OCI-LY7 (cell line): ENCODE data around the gene SREK1IP1. TPM values are rescaled to one million over a fixed set of nuclear protein-coding genes. Genes with fewer than 3 reads are reported as not detected.

Experiments used
- BruUV-seq: library from RNA; stranded (reverse); fragments of 400-500 nt; replicated peaks from 2 replicates; lab custom pipeline; 2021; lab: Mats Ljungman, UMichigan
- CTCF ChIA-PET: fragments of 300-600 bp; sonication (Branson Sonifier 250); formaldehyde crosslinking; loops from one replicate; lab custom pipeline; 2022; ENCODE audit warnings: antibody characterized with exemption; ENCODE audit not compliant: unreplicated experiment; lab: Charles Lee
- POLR2A ChIA-PET: fragments of 300-600 bp; sonication (Branson Sonifier 250); formaldehyde crosslinking; loops from one replicate; lab custom pipeline; 2022; ENCODE audit warnings: antibody characterized with exemption; lab: Charles Lee
- DNase-seq: peaks from one replicate; pipeline ENCODE4 v3.0.0-alpha.2; 2015; ENCODE audit warnings: low spot score
- H2AFZ ChIP-seq: fragments of 200-600 bp; sonication (generic), shearing (Covaris generic); 2 replicates; pipeline ENCODE4 v1.6.1; 2014; ENCODE audit warnings: mild to moderate bottlenecking, antibody characterized with exemption, low read length, moderate library complexity
- H3K27ac ChIP-seq: fragments of 200-600 bp; sonication (generic); 2 replicates; pipeline ENCODE4 v1.5.1; 2014; ENCODE audit warnings: mixed run types, low read depth, mild to moderate bottlenecking, moderate library complexity, low read length, inconsistent platforms; ENCODE audit not compliant: poor library complexity, severe bottlenecking
- H3K36me3 ChIP-seq: fragments of 200-600 bp; sonication (generic); 2 replicates; pipeline ENCODE4 v1.6.1; 2014; ENCODE audit warnings: mild to moderate bottlenecking, antibody characterized with exemption, low read length, moderate library complexity, mixed read lengths; ENCODE audit not compliant: insufficient read depth
- H3K4me1 ChIP-seq: fragments of 200-600 bp; sonication (generic); 2 replicates; pipeline ENCODE4 v1.5.1; 2014; ENCODE audit warnings: mild to moderate bottlenecking, low read length; ENCODE audit not compliant: insufficient read depth, poor library complexity, severe bottlenecking
- H3K4me2 ChIP-seq: fragments of 200-600 bp; sonication (generic); 2 replicates; pipeline ENCODE4 v1.6.1; 2014; ENCODE audit warnings: mild to moderate bottlenecking, low read length
- H3K4me3 ChIP-seq: fragments of 200-600 bp; sonication (generic); 2 replicates; pipeline ENCODE4 v1.5.1; 2014; ENCODE audit warnings: mild to moderate bottlenecking, low read depth, low read length; ENCODE audit not compliant: poor library complexity, severe bottlenecking
- H3K79me2 ChIP-seq: fragments of 200-600 bp; sonication (generic); 2 replicates; pipeline ENCODE4 v1.6.1; 2016; ENCODE audit warnings: low read depth, mild to moderate bottlenecking, low read length, moderate library complexity, mixed read lengths; ENCODE audit not compliant: insufficient read depth
- H3K9me2 ChIP-seq: fragments of 200-600 bp; sonication (generic); 2 replicates; pipeline ENCODE4 v1.6.1; 2016; ENCODE audit warnings: mild to moderate bottlenecking, low read length, mixed read lengths; ENCODE audit not compliant: insufficient read depth
- H3K9me3 ChIP-seq: fragments of 200-600 bp; sonication (generic); 2 replicates; pipeline ENCODE4 v1.6.1; 2014; ENCODE audit warnings: mild to moderate bottlenecking, mixed run types, low read length, mixed read lengths
- H4K20me1 ChIP-seq: fragments of 200-600 bp; sonication (generic); 2 replicates; pipeline ENCODE4 v1.6.1; 2014; ENCODE audit warnings: mild to moderate bottlenecking, antibody characterized with exemption, low read length, moderate library complexity, mixed read lengths; ENCODE audit not compliant: insufficient read depth
- EZH2phosphoT487 ChIP-seq: fragments of 200-600 bp; sonication (generic); IDR thresholded peaks from 2 replicates; pipeline ENCODE4 v1.6.1; 2018; ENCODE audit warnings: low read depth, borderline replicate concordance, mild to moderate bottlenecking, mixed run types, antibody characterized with exemption, low read length, moderate library complexity, mixed read lengths
- intact Hi-C: fragments of 100-400 bp; cut with micrococcal nuclease; formaldehyde crosslinking; loops from one replicate; pipeline ENCODE4 v1.10.0; 2022; ENCODE audit not compliant: unreplicated experiment
- total RNA-seq, 2 experiments: library from RNA; depleted of rRNA in 1 of 2; stranded (reverse); fragments of >200 nt in 1 of 2; shearing (Covaris generic) in 1 of 2; gene quantifications; 2 replicates each; pipeline ENCODE4 v1.2.3, GENCODE V29; 2014 to 2022
- TF ChIP-seq, protein P1 (sequence below): fragments of 200-600 bp; sonication (generic); conservative IDR thresholded peaks from 2 replicates; pipeline ENCODE4 v1.5.1; 2014; ENCODE audit warnings: mild to moderate bottlenecking, antibody characterized with exemption, low read length, moderate library complexity, mixed read lengths

SREK1IP1 gene
- total RNA-seq, 2 experiments from 2014 or later: 4.8 to 23.0 TPM

DNA sequence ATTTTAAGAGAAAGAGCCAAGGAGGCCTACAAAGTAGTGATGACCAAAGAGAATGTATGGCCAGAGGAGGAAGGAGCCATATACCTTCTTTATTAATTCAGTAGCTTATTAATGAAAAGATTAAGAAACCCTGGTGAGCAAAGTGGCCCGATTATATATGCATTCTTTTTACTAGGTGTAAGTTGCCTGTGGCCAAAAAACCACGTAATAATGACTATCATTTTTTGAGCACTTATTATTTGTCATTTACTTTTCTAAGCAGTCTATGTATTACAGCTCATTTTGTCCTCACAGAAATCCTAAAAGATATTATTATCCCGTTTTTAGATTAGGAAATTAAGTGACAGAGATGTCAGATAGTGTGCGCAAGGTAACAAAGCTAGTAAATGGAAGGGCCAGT is 3.2 kb upstream of the SREK1IP1 start:
- H3K4me2 ChIP-seq: no peak overlapping the region
- H2AFZ ChIP-seq: no peak overlapping the region
- no peaks in the 10 kb centered on the region for H4K20me1 ChIP-seq
- no TSS peak for BruUV-seq
- intact Hi-C loops: no loop called here
- TF ChIP-seq, protein P1, sequence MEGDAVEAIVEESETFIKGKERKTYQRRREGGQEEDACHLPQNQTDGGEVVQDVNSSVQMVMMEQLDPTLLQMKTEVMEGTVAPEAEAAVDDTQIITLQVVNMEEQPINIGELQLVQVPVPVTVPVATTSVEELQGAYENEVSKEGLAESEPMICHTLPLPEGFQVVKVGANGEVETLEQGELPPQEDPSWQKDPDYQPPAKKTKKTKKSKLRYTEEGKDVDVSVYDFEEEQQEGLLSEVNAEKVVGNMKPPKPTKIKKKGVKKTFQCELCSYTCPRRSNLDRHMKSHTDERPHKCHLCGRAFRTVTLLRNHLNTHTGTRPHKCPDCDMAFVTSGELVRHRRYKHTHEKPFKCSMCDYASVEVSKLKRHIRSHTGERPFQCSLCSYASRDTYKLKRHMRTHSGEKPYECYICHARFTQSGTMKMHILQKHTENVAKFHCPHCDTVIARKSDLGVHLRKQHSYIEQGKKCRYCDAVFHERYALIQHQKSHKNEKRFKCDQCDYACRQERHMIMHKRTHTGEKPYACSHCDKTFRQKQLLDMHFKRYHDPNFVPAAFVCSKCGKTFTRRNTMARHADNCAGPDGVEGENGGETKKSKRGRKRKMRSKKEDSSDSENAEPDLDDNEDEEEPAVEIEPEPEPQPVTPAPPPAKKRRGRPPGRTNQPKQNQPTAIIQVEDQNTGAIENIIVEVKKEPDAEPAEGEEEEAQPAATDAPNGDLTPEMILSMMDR: no peak
- no peak for TF ChIP-seq EZH2phosphoT487
- no peak overlapping the region for H3K27ac ChIP-seq
- no peaks in the 10 kb centered on the region for H3K9me2 ChIP-seq
- H3K4me1 ChIP-seq: peaks cover 34% of the 10 kb centered on the region
- no peak for DNase-seq
- CTCF ChIA-PET: no interaction called here
- H3K79me2 ChIP-seq: peaks cover 59% of the 10 kb centered on the region
- no peak overlapping the region for H3K4me3 ChIP-seq
- H3K36me3 ChIP-seq: peaks cover 13% of the 10 kb centered on the region
- POLR2A ChIA-PET: interaction anchor here (1.3 to 1.7 kb wide), 2 partner anchors 11 to 20 kb away, joined by 3 to 5 read pairs; no protein-coding TSS in a partner anchor
- H3K9me3 ChIP-seq: no peaks in the 10 kb centered on the region

DNA sequence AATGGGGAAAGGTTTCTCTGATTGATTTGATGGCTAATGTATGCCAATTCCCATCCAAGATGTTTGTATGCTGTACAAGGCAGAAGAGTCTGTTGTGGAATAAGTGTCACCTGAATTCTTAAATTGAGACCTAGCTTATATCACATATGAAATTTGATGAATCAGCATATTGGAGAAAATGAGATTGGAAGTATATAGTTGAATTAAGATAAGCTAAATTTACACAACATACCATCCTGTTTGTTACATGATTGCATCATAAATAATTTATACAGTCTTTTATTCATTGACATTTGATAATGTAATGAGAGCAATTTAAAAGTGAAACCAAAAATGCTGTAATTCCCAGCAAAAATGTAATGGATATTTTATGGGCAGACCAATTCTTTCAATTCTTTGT is 1.4 kb upstream of the SREK1IP1 start:
- ChIA-PET POLR2A (interaction anchor here (0.8 to 2.7 kb wide), 3 partner anchors 15 to 33 kb away, joined by 3 to 7 read pairs (median 3); no protein-coding TSS in a partner anchor), CTCF (no interaction called here)
- Histone ChIP-seq H3K4me3 (peak overlapping the region; percentile 97), H3K36me3 (peaks cover 16% of the 10 kb centered on the region), H3K9me3 (no peaks in the 10 kb centered on the region), H2AFZ (no peak overlapping the region), H4K20me1 (no peaks in the 10 kb centered on the region), H3K27ac (no peak overlapping the region), H3K79me2 (peaks cover 63% of the 10 kb centered on the region), H3K4me2 (peak overlapping the region; percentile 97), H3K4me1 (peaks cover 43% of the 10 kb centered on the region), H3K9me2 (no peaks in the 10 kb centered on the region)
- no TSS peak for BruUV-seq
- intact Hi-C loops: loop anchor here (1.0 kb wide), 1 partner anchor 710 kb away; no protein-coding TSS in a partner anchor
- TF ChIP-seq EZH2phosphoT487: no peak
- TF ChIP-seq, protein P1: no peak
- no peak for DNase-seq

DNA sequence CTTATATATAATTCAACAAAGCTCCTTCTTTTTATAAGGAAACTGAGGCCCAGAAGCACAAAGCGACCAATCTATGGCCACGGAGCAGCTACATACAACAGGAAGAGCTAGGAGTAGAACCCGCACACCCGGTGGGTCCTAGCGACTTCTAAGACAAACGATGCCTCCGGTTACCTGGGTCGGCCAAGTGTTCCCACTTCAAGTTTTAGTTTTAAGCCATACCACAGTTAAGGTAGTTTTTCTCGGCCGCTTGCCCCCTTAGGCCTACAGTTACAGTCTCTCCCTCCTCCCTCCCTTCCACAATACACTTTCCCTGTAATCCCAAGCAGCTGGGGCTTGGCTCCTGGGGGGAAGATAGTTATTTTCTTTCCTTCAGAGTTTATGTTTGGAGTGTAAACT is 533 bp downstream of the SREK1IP1 start:
- H3K79me2 ChIP-seq: peaks cover 51% of the 10 kb centered on the region
- POLR2A ChIA-PET: interaction anchor here (0.6 to 2.7 kb wide), 8 partner anchors 9 to 714 kb away, joined by 3 to 11 read pairs (median 5); partner anchors contain the start of gene ADAMTS6
- peak overlapping the region; percentile 97 for H3K4me2 ChIP-seq
- intact Hi-C loops: no loop called here
- peak overlapping the region; percentile 66 for H3K27ac ChIP-seq
- no peaks in the 10 kb centered on the region for H3K9me2 ChIP-seq
- H3K36me3 ChIP-seq: peaks cover 32% of the 10 kb centered on the region
- H3K4me1 ChIP-seq: peaks cover 30% of the 10 kb centered on the region
- CTCF ChIA-PET: no interaction called here
- H2AFZ ChIP-seq: peak overlapping the region; percentile 97
- TF ChIP-seq, protein P1: no peak
- no peak for TF ChIP-seq EZH2phosphoT487
- TSS peak; percentile 67 for BruUV-seq
- H4K20me1 ChIP-seq: no peaks in the 10 kb centered on the region
- H3K4me3 ChIP-seq: peak overlapping the region; percentile 97
- DNase-seq: peak; percentile 53
- no peaks in the 10 kb centered on the region for H3K9me3 ChIP-seq
